B cell (primary cell): Measurements from ENCODE around the gene RER1. TPM values are rescaled to one million over a fixed set of nuclear protein-coding genes. Genes with fewer than 3 reads are reported as not detected.

Experiments
- ATAC-seq: fragments of 200-7000 bp; cut with Tn5 transposase; one replicate; pipeline ENCODE4 v1.10.0; 2021; ENCODE audit warnings: low read depth, mild to moderate bottlenecking, moderate number of reproducible peaks, moderate library complexity
- CTCF ChIA-PET: fragments of 350-600 bp; sonication (Branson Sonifier 250); formaldehyde crosslinking; loops from one replicate; lab custom pipeline; 2021; ENCODE audit warnings: antibody characterized with exemption, inconsistent platforms; lab: Charles Lee
- POLR2A ChIA-PET: fragments of 350-600 bp; sonication (Branson Sonifier 250); formaldehyde crosslinking; loops from one replicate; lab custom pipeline; 2021; ENCODE audit warnings: antibody characterized with exemption; lab: Charles Lee
- DNase-seq: peaks from one replicate; pipeline ENCODE4 v3.0.0; 2013
- H2AFZ ChIP-seq: 2 replicates; pipeline ENCODE4 v1.6.1; 2012; ENCODE audit warnings: mild to moderate bottlenecking, low read depth, low read length; ENCODE audit not compliant: insufficient read depth, poor library complexity, severe bottlenecking
- H3K27ac ChIP-seq, 2 donors: 1 replicate in 1 of 2; 2 replicates in 1 of 2; pipeline ENCODE4 v1.5.1; 2012 to 2013; ENCODE audit warnings: low read length in 2 of 2, mild to moderate bottlenecking in 2 of 2, moderate library complexity in 1 of 2
- H3K27me3 ChIP-seq, 4 experiments: fragments of 200-600 bp in 1 of 4; sonication (generic) in 1 of 4; replicated peaks in 1 of 4; 1 replicate in 2 of 4; 2 replicates in 2 of 4; pipeline versions ENCODE4 v1.6.1 to v1.7.0; 2013 to 2016; ENCODE audit warnings: low read length in 3 of 4, mild to moderate bottlenecking in 2 of 4, mixed read lengths in 1 of 4, moderate library complexity in 1 of 4; ENCODE audit not compliant: insufficient read depth in 4 of 4, control insufficient read depth in 3 of 4; ENCODE audit errors: control extremely low read depth in 1 of 4
- H3K36me3 ChIP-seq, 2 experiments: replicated peaks in 1 of 2; 1 replicate in 1 of 2; 2 replicates in 1 of 2; pipeline versions ENCODE4 v1.6.1 to v1.7.1; 2013; ENCODE audit warnings: low read length in 1 of 2; ENCODE audit not compliant: insufficient read depth in 2 of 2, control insufficient read depth in 1 of 2; ENCODE audit errors: control extremely low read depth in 1 of 2, extremely low read depth in 1 of 2
- H3K4me1 ChIP-seq, 2 donors: fragments of 200-600 bp in 1 of 2; sonication (generic) in 1 of 2; 1 replicate in 1 of 2; 2 replicates in 1 of 2; pipeline versions ENCODE4 v1.5.1 to v1.6.1; 2013 to 2017; ENCODE audit warnings: low read length in 2 of 2; ENCODE audit not compliant: control insufficient read depth in 2 of 2, insufficient read depth in 2 of 2
- H3K4me2 ChIP-seq: replicated peaks from 2 replicates; pipeline ENCODE3; 2012; ENCODE audit warnings: mild to moderate bottlenecking, low read depth, low read length; ENCODE audit not compliant: poor library complexity, severe bottlenecking
- H3K4me3 ChIP-seq, 5 experiments: fragments of 200-600 bp in 1 of 5; sonication (generic) in 1 of 5; 1 replicate in 3 of 5; 2 replicates in 2 of 5; pipeline versions ENCODE4 v1.5.1 to v1.7.0; 2011 to 2016; ENCODE audit warnings: low read length in 4 of 5, mild to moderate bottlenecking in 4 of 5, low read depth in 2 of 5, control low read depth in 1 of 5, moderate library complexity in 1 of 5; ENCODE audit not compliant: insufficient read depth in 1 of 5; ENCODE audit errors: control extremely low read depth in 1 of 5, extremely low read depth in 1 of 5
- H3K79me2 ChIP-seq: fragments of 200-600 bp; sonication (generic); one replicate; pipeline ENCODE4 v1.6.0; 2016; ENCODE audit warnings: low read length; ENCODE audit not compliant: control insufficient read depth, insufficient read depth
- H3K9ac ChIP-seq: fragments of 200-600 bp; sonication (generic); 2 replicates; pipeline ENCODE4 v1.6.1; 2017; ENCODE audit warnings: mild to moderate bottlenecking, low read length, moderate library complexity
- H3K9me3 ChIP-seq, 3 donors: one replicate each; pipeline versions ENCODE4 v1.6.1 to v1.7.1; 2013; ENCODE audit warnings: low read length in 2 of 3; ENCODE audit not compliant: control insufficient read depth in 2 of 3, insufficient read depth in 1 of 3; ENCODE audit errors: control extremely low read depth in 1 of 3
- H4K20me1 ChIP-seq: 2 replicates; pipeline ENCODE4 v1.6.0; 2012; ENCODE audit warnings: mild to moderate bottlenecking, low read length; ENCODE audit not compliant: insufficient read depth, control insufficient read depth, poor library complexity, severe bottlenecking
- H3K27ac Mint-ChIP-seq: one replicate; pipeline ENCODE4 v1.8.0; 2021; ENCODE audit warnings: mixed read lengths
- H3K27me3 Mint-ChIP-seq: one replicate; pipeline ENCODE4 v1.8.0; 2021; ENCODE audit warnings: mixed read lengths
- H3K4me1 Mint-ChIP-seq: one replicate; pipeline ENCODE4 v1.8.0; 2021; ENCODE audit warnings: mixed read lengths
- H3K4me3 Mint-ChIP-seq: one replicate; pipeline ENCODE4 v1.8.0; 2021; ENCODE audit warnings: mixed read lengths
- H3K9me3 Mint-ChIP-seq: one replicate; pipeline ENCODE4 v1.8.0; 2022; ENCODE audit warnings: mixed read lengths; ENCODE audit not compliant: insufficient read depth
- CTCF ChIP-seq: fragments of 200-600 bp; IDR thresholded peaks from one replicate; pipeline ENCODE4 v1.8.0; 2022; ENCODE audit warnings: antibody characterized with exemption, mild to moderate bottlenecking
- EZH2 ChIP-seq: IDR thresholded peaks from 2 replicates; pipeline ENCODE4 v1.6.1; 2012; ENCODE audit warnings: borderline replicate concordance, low read depth, mild to moderate bottlenecking, moderate library complexity, low read length; ENCODE audit not compliant: insufficient read depth, poor library complexity, severe bottlenecking
- WGBS: methylation state at CpG from one replicate; pipeline ENCODE4 v1.1.5; 2013; ENCODE audit warnings: missing lambda C conversion rate; ENCODE audit not compliant: insufficient coverage; 5-methylcytosine and 5-hydroxymethylcytosine counted together
- intact Hi-C: fragments of 100-400 bp; cut with micrococcal nuclease; formaldehyde crosslinking; loops from one replicate; pipeline ENCODE4 v1.10.0; 2022
- polyA plus RNA-seq: library from polyadenylated mRNA; depleted of rRNA; stranded (reverse); fragments of >200 nt; gene quantifications from 2 replicates; pipeline ENCODE4 v1.2.3, GENCODE V29; 2012
- total RNA-seq, 2 donors: library from RNA; stranded (reverse); fragments of 120-200 nt in 1 of 2; gene quantifications; 1 replicate in 1 of 2; 2 replicates in 1 of 2; pipeline versions ENCODE4 v1.2.3 to v1.2.4, GENCODE V29; 2013 to 2022

The RER1 gene
- total and polyA plus RNA-seq, 2 donors (not counting 1 experiment from before 2014, with no cell fraction given) = 78.5 to 118 TPM

GRCh38 chr1:2356911-2357845, 34.5 kb upstream of the RER1 start:
- Mint-ChIP-seq H3K4me3 (no peak overlapping the region), H3K4me1 (no peaks in the 10 kb centered on the region), H3K9me3 (no peaks in the 10 kb centered on the region), H3K27ac (no peak overlapping the region), H3K27me3 (no peaks in the 10 kb centered on the region)
- 92% methylated on average over 35 of the region's 37 CpGs for WGBS
- Histone ChIP-seq H3K36me3 (no peaks in the 10 kb centered on the region), H2AFZ (no peak overlapping the region), H3K27me3 (no peaks in the 10 kb centered on the region), H4K20me1 (no peaks in the 10 kb centered on the region), H3K4me3 (no peak overlapping the region), H3K9ac (no peak overlapping the region), H3K79me2 (no peaks in the 10 kb centered on the region), H3K4me1 (no peaks in the 10 kb centered on the region), H3K4me2 (no peak overlapping the region), H3K9me3 (peaks cover 0 to 2% (median 0%) of the 10 kb centered on the region in 3 donors), H3K27ac (no peak overlapping the region)
- ATAC-seq = no peak
- CTCF ChIA-PET = interaction anchor here (1.2 to 1.3 kb wide), 2 partner anchors 46 to 162 kb away, joined by 3 read pairs; partner anchors contain the start of gene FAAP20
- intact Hi-C loops = no loop called here
- no peak for DNase-seq
- POLR2A ChIA-PET = no interaction called here
- TF ChIP-seq CTCF (no peak), EZH2 (no peak)

GRCh38 chr1:2358072-2358471, 33.6 kb upstream of the RER1 start:
- no peak for DNase-seq
- WGBS = 89% methylated on average over 13 of the region's 13 CpGs

More at GRCh38 chr1:2358072-2358471, 33.6 kb upstream of the RER1 start:
- H3K4me1 Mint-ChIP-seq = no peaks in the 10 kb centered on the region
- Histone ChIP-seq H3K9me3 (peaks cover 0 to 2% (median 0%) of the 10 kb centered on the region in 3 donors), H3K4me2 (no peak overlapping the region), H3K36me3 (no peaks in the 10 kb centered on the region), H3K27me3 (no peaks in the 10 kb centered on the region), H3K79me2 (no peaks in the 10 kb centered on the region), H3K27ac (no peak overlapping the region), H3K4me1 (no peaks in the 10 kb centered on the region), H2AFZ (no peak overlapping the region), H3K9ac (no peak overlapping the region), H4K20me1 (no peaks in the 10 kb centered on the region), H3K4me3 (no peak overlapping the region)
- no peak overlapping the region for H3K27ac Mint-ChIP-seq
- CTCF ChIA-PET = no interaction called here
- ATAC-seq = no peak
- H3K27me3 Mint-ChIP-seq = no peaks in the 10 kb centered on the region
- TF ChIP-seq EZH2 (no peak), CTCF (no peak)
- intact Hi-C loops = no loop called here
- POLR2A ChIA-PET = no interaction called here
- H3K4me3 Mint-ChIP-seq = no peak overlapping the region
- no peaks in the 10 kb centered on the region for H3K9me3 Mint-ChIP-seq
